ENCODE measurements around the gene FKBP1B.

- TF ChIP-seq CTCF (IDR thresholded peaks at IDR 0.05; ENCODE audit: borderline replicate concordance, extremely low read depth, low read length, poor library complexity, severe bottlenecking) (no peak), EZH2 (IDR thresholded peaks at IDR 0.05; ENCODE audit: borderline replicate concordance, low read depth, low read length, severe bottlenecking) (no peak)
These were observed 3.4 kb downstream of the FKBP1B start for GRCh38 chr2:24052951-24053350.

All from DND-41 (cell line).